Natural killer cell (primary cell): ENCODE data around the gene POLDIP3. TPM values are rescaled to one million over a fixed set of nuclear protein-coding genes. Genes with fewer than 3 reads are reported as not detected.
A peak's percentile ranks its signal among the peaks of the same experiment; 100 is the strongest.

ENCODE experiments used
- ATAC-seq, 3 donors: fragments of 150-1000 bp in 2 of 3; fragments of 200-7000 bp in 1 of 3; cut with Tn5 transposase; 1 replicate in 1 of 3; 2 replicates in 2 of 3; pipeline ENCODE4 v1.10.0; 2021; ENCODE audit warnings: mild to moderate bottlenecking in 2 of 3, moderate library complexity in 2 of 3
- DNase-seq, 2 donors: peaks; one replicate each; pipeline versions ENCODE4 v3.0.0 to v3.0.0-alpha.2; 2013 to 2021; ENCODE audit warnings: mixed read lengths in 1 of 2
- H3K27ac ChIP-seq: one replicate; pipeline ENCODE4 v1.5.1; 2013; ENCODE audit warnings: mild to moderate bottlenecking, low read length
- H3K27me3 ChIP-seq: one replicate; pipeline ENCODE4 v1.6.1; 2013; ENCODE audit warnings: low read length; ENCODE audit not compliant: control insufficient read depth, insufficient read depth
- H3K36me3 ChIP-seq: one replicate; pipeline ENCODE4 v1.6.1; 2013; ENCODE audit warnings: low read length; ENCODE audit not compliant: control insufficient read depth, insufficient read depth
- H3K4me1 ChIP-seq: one replicate; pipeline ENCODE4 v1.6.1; 2013; ENCODE audit warnings: low read length; ENCODE audit not compliant: control insufficient read depth, insufficient read depth
- H3K4me3 ChIP-seq: one replicate; pipeline ENCODE4 v1.5.1; 2013; ENCODE audit warnings: low read length
- H3K9me3 ChIP-seq: one replicate; pipeline ENCODE4 v1.6.1; 2013; ENCODE audit warnings: low read length; ENCODE audit not compliant: control insufficient read depth, insufficient read depth
- H3K27ac Mint-ChIP-seq, 2 donors: one replicate each; pipeline ENCODE4 v1.8.0; 2022; ENCODE audit warnings: mild to moderate bottlenecking in 2 of 2, mixed read lengths in 2 of 2, moderate library complexity in 1 of 2
- H3K27me3 Mint-ChIP-seq, 2 donors: one replicate each; pipeline ENCODE4 v1.8.0; 2022; ENCODE audit warnings: low read depth in 2 of 2, mixed read lengths in 2 of 2
- H3K36me3 Mint-ChIP-seq: one replicate; pipeline ENCODE4 v1.8.0; 2022; ENCODE audit warnings: mixed read lengths
- H3K4me1 Mint-ChIP-seq, 2 donors: one replicate each; pipeline ENCODE4 v1.8.0; 2022; ENCODE audit warnings: mixed read lengths in 2 of 2
- H3K4me3 Mint-ChIP-seq: one replicate; pipeline ENCODE4 v1.8.0; 2022; ENCODE audit warnings: mild to moderate bottlenecking, moderate library complexity, mixed read lengths
- H3K9me3 Mint-ChIP-seq, 2 donors: one replicate each; pipeline ENCODE4 v1.8.0; 2022; ENCODE audit warnings: mixed read lengths in 2 of 2
- CTCF ChIP-seq: fragments of 200-600 bp; IDR thresholded peaks from one replicate; pipeline ENCODE4 v1.8.0; 2022; ENCODE audit warnings: antibody characterized with exemption
- WGBS: methylation state at CpG from one replicate; pipeline ENCODE4 v1.1.7; 2013; ENCODE audit warnings: missing lambda C conversion rate; ENCODE audit not compliant: insufficient coverage; 5-methylcytosine and 5-hydroxymethylcytosine counted together
- intact Hi-C: fragments of 100-400 bp; cut with micrococcal nuclease; formaldehyde crosslinking; loops from one replicate; pipeline ENCODE4 v1.14.2; 2022
- total RNA-seq, 4 donors: library from RNA; stranded (reverse); fragments of 120-200 nt in 1 of 4; gene quantifications; one replicate each; pipeline versions ENCODE4 v1.2.3 to v1.2.4, GENCODE V29; 2013 to 2022

POLDIP3 gene
- total RNA-seq, 3 donors from 2014 or later (not counting 1 experiment from before 2014, with no cell fraction given) = 66.1 to 82.8 (median 70.8) TPM

- H3K4me3 ChIP-seq = no peak overlapping the region
- intact Hi-C loops = no loop called here
- DNase-seq (no peak), ATAC-seq (no peak)
- H3K27ac Mint-ChIP-seq = no peak overlapping the region
- H3K4me1 ChIP-seq = no peaks in the 10 kb centered on the region
- H3K36me3 ChIP-seq = peaks cover 71% of the 10 kb centered on the region
- no peaks in the 10 kb centered on the region for H3K9me3 ChIP-seq
- H3K9me3 Mint-ChIP-seq = no peaks in the 10 kb centered on the region
- no peaks in the 10 kb centered on the region for H3K27me3 ChIP-seq
- H3K4me3 Mint-ChIP-seq = no peak overlapping the region
- TF ChIP-seq CTCF = no peak
- 100% methylated on average over 3 of the region's 5 CpGs for WGBS
- H3K27ac ChIP-seq = no peak overlapping the region
- H3K36me3 Mint-ChIP-seq = no peaks in the 10 kb centered on the region
- no peaks in the 10 kb centered on the region for H3K4me1 Mint-ChIP-seq
- no peaks in the 10 kb centered on the region for H3K27me3 Mint-ChIP-seq
Observed at GRCh38 chr22:42596336-42596735, 18.3 kb downstream of the POLDIP3 start.

DNA sequence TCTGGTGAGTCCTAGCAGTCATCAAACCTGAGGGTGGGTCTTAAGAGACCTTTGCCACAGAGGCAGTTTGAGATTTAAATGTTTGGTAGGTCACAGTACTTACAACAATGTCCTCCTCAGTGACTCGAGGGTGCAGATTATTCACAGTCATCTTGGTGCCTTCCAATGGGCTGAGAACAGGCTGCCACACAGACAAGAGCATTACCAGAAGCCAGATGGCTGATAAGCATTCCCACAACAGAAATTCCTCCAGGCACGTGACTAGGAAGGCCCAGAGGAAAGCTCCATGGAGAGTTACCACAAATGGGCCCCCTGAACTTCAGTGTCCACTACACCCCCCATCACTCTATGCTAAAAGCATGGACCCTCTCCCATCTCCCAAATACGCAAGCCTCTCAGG lies 19.2 kb downstream of the POLDIP3 start:
- H3K36me3 ChIP-seq = peaks cover 73% of the 10 kb centered on the region
- no peak for DNase-seq
- intact Hi-C loops = no loop called here
- H3K4me1 ChIP-seq = no peaks in the 10 kb centered on the region
- Mint-ChIP-seq H3K27ac (no peak overlapping the region), H3K9me3 (no peaks in the 10 kb centered on the region), H3K4me1 (no peaks in the 10 kb centered on the region), H3K36me3 (no peaks in the 10 kb centered on the region), H3K4me3 (no peak overlapping the region), H3K27me3 (no peaks in the 10 kb centered on the region)
- H3K27me3 ChIP-seq = no peaks in the 10 kb centered on the region
- H3K27ac ChIP-seq = no peak overlapping the region
- no peak for TF ChIP-seq CTCF
- ATAC-seq = no peak
- 94% methylated on average over 3 of the region's 3 CpGs for WGBS
- H3K9me3 ChIP-seq = no peaks in the 10 kb centered on the region
- no peak overlapping the region for H3K4me3 ChIP-seq

DNA sequence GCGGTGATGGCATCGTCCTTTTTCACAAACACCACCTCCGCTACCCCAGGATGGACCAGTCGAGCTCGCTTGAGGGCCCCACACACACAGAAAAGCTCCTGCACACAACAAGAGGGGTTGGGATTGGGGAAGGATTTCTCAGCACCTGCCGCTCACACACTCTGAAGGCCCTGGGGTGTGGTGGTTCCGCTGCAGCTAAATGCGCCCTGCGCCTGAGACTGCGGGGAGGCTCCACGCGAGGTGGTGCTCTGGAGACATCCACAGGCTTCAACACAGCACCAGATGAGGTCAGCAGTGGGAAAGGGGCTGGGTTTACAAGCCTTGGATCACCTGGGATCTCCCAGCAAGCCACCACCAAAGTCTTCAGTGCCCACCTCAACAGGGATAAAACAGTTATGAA lies 22.7 kb downstream of the POLDIP3 start:
- Histone ChIP-seq H3K27ac (no peak overlapping the region), H3K36me3 (peaks cover 75% of the 10 kb centered on the region), H3K4me1 (no peaks in the 10 kb centered on the region), H3K4me3 (no peak overlapping the region), H3K27me3 (no peaks in the 10 kb centered on the region), H3K9me3 (no peaks in the 10 kb centered on the region)
- no peak for DNase-seq
- intact Hi-C loops = no loop called here
- WGBS = 95% methylated on average over 12 of the region's 12 CpGs
- peaks cover 0 to 5% of the 10 kb centered on the region in 2 donors for H3K4me1 Mint-ChIP-seq
- no peak overlapping the region for H3K4me3 Mint-ChIP-seq
- no peaks in the 10 kb centered on the region for H3K9me3 Mint-ChIP-seq
- no peak for ATAC-seq
- no peaks in the 10 kb centered on the region for H3K36me3 Mint-ChIP-seq
- no peak overlapping the region for H3K27ac Mint-ChIP-seq
- no peak for TF ChIP-seq CTCF
- no peaks in the 10 kb centered on the region for H3K27me3 Mint-ChIP-seq

- peaks cover 0 to 14% of the 10 kb centered on the region in 2 donors for H3K4me1 Mint-ChIP-seq
- Histone ChIP-seq H3K36me3 (peaks cover 67% of the 10 kb centered on the region), H3K9me3 (no peaks in the 10 kb centered on the region), H3K27ac (no peak overlapping the region), H3K4me1 (no peaks in the 10 kb centered on the region), H3K4me3 (no peak overlapping the region), H3K27me3 (no peaks in the 10 kb centered on the region)
- DNase-seq (no peak), ATAC-seq (no peak)
- H3K27me3 Mint-ChIP-seq = no peaks in the 10 kb centered on the region
- no peak for TF ChIP-seq CTCF
- WGBS = 76% methylated on average over 4 of the region's 5 CpGs
- H3K4me3 Mint-ChIP-seq = peak overlapping the region; percentile 13
- peak overlapping the region in 1 of 2 donors; percentile 32 for H3K27ac Mint-ChIP-seq
- no peaks in the 10 kb centered on the region for H3K9me3 Mint-ChIP-seq
- intact Hi-C loops = no loop called here
- no peaks in the 10 kb centered on the region for H3K36me3 Mint-ChIP-seq
Observed at GRCh38 chr22:42587588-42588175, 27.0 kb downstream of the POLDIP3 start.
